ENCODE data around the gene GBA2. TPM values are rescaled to one million over a fixed set of nuclear protein-coding genes. Genes with fewer than 3 reads are reported as not detected.

Gene GBA2
- total and polyA plus RNA-seq, 2 experiments from 2014 or later, result 20.3 to 27.6 TPM

DNA sequence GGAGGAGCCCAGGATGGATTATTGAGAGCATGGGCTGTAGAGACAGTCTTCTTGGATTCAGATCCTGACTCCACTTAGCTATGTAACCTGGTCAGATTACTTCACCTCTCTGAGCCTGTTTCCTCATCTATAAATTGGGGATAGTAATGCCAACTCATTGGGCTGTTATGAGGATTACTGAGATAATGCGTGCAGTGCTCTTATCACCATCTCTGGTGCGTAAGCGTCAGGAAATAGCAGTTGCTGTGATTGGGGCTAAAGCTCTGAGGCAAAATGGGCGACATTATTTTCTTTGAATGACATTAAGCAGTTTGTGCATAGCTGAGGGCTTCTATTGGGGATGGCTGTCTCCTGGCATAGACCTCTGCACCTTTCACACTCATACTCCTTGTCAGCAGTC is 6.0 kb upstream of the GBA2 start:
- Histone ChIP-seq H3K9me3 (ENCODE audit: low read depth) (no peaks in the 10 kb centered on the region), H3K4me2 (ENCODE audit: unreplicated experiment) (no peak overlapping the region), H3K27me3 (replicated peaks; ENCODE audit: insufficient read depth) (no peaks in the 10 kb centered on the region), H3K4me3 (no peak overlapping the region), H2AFZ (no peak overlapping the region), H3F3A (ENCODE audit: insufficient read depth) (0 out of 2 replicates have a peak, but pooled peaks cover 13% of the 10 kb centered on the region), H4K20me1 (ENCODE audit: insufficient read depth) (no peaks in the 10 kb centered on the region), H3K36me3 (ENCODE audit: low read depth) (peaks cover 10% of the 10 kb centered on the region), H3K9ac (no peak overlapping the region), H3K4me1 (ENCODE audit: insufficient read depth) (peaks cover 8% of the 10 kb centered on the region), H3K9me2 (ENCODE audit: insufficient read depth) (no peaks in the 10 kb centered on the region), H3K27ac (no peak overlapping the region), H3K79me2 (ENCODE audit: insufficient read depth) (peaks cover 2% of the 10 kb centered on the region; the same call in 1 of the 2 replicates)
- DNase-seq, result no peak
- TF ChIP-seq EZH2 (IDR thresholded peaks at IDR 0.05; ENCODE audit: insufficient read depth, poor library complexity, severe bottlenecking) (no peak), EZH2phosphoT487 (IDR thresholded peaks at IDR 0.05; ENCODE audit: insufficient read depth, low read depth) (no peak)
- in situ Hi-C loops (cut with MboI), result no loop called here
- WGBS, 2 experiments (ENCODE audit: low coverage in 1 of 2, low lambda C conversion rate in 2 of 2, missing lambda C conversion rate in 2 of 2), result 97 to 100% methylated on average over 4 of the region's 4 CpGs

DNA sequence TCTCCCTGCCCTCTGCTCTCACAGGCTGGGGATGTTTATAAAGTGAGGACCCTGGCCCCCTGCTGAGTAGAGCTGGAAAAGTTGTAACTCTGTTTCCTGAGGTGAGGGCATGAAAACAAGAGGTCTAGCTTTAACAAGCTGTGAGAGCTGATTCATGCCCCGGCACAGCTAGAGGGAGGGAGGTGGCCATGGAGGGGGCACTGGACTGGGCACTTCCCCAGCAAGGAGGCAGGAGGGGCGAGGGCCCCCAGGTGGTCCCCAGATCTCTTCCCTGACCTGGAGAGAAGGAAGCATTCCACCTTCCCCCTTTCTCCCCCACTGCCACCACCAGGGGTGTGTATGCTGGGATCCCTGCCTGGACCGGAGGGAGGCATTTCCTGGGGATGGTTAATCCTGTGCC is 5.2 kb upstream of the GBA2 start, which contains the start of gene MSMP:
MSMP (minus strand) TSS at position 13 of the 400 bp plus-strand sequence. CDS start 147 bp downstream, outside the sequence.
- Histone ChIP-seq H3K4me3 (no peak within 1 kb of the TSS), H3K9me2 (ENCODE audit: insufficient read depth) (no peaks in the 10 kb centered on the region), H3K27me3 (replicated peaks; ENCODE audit: insufficient read depth) (no peaks in the 10 kb centered on the region), H3K27ac (no peak within 1 kb of the TSS), H3K4me1 (ENCODE audit: insufficient read depth) (peaks cover 8% of the 10 kb centered on the region), H3F3A (ENCODE audit: insufficient read depth) (0 out of 2 replicates have a peak, but pooled peaks cover 13% of the 10 kb centered on the region), H3K9ac (no peak within 1 kb of the TSS), H2AFZ (no peak within 1 kb of the TSS), H3K79me2 (ENCODE audit: insufficient read depth) (peaks cover 10% of the 10 kb centered on the region; the same call in 1 of the 2 replicates), H4K20me1 (ENCODE audit: insufficient read depth) (no peaks in the 10 kb centered on the region), H3K9me3 (ENCODE audit: low read depth) (no peaks in the 10 kb centered on the region), H3K4me2 (ENCODE audit: unreplicated experiment) (no peak within 1 kb of the TSS), H3K36me3 (ENCODE audit: low read depth) (peaks cover 10% of the 10 kb centered on the region)
- DNase-seq, result no peak
- TF ChIP-seq EZH2phosphoT487 (IDR thresholded peaks at IDR 0.05; ENCODE audit: insufficient read depth, low read depth) (no peak), EZH2 (IDR thresholded peaks at IDR 0.05; ENCODE audit: insufficient read depth, poor library complexity, severe bottlenecking) (no peak)
- WGBS, 2 experiments (ENCODE audit: low coverage in 1 of 2, low lambda C conversion rate in 2 of 2, missing lambda C conversion rate in 2 of 2), result 60 to 80% methylated on average over 2 to 3 of the region's 3 CpGs
- in situ Hi-C loops (cut with MboI), result no loop called here

DNA sequence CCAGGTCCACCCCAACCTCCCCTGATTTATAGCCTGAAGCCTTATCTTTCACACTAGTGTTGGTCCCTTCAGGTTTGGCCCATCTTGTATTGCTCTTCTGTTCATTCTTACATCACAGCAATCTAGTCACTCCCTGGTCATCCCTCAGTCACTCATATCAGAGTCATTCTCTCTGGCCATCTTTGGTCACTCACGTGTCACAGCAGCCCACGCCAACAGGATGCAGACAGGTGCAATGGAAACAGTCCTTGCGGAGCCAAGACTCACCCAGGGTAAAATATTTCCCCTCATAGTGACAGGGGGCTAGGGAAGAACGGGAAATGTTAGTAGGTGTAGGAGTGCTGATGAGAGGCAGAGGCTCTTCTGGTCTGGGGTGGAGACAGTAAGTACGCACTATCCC is 4.4 kb upstream of the GBA2 start:
- in situ Hi-C loops (cut with MboI), result no loop called here
- 87 to 89% methylated on average over 5 of the region's 5 CpGs for WGBS, 2 experiments (ENCODE audit: low coverage in 1 of 2, low lambda C conversion rate in 2 of 2, missing lambda C conversion rate in 2 of 2)
- H3K4me2 ChIP-seq (ENCODE audit: unreplicated experiment), result no peak overlapping the region
- H3K4me1 ChIP-seq (ENCODE audit: insufficient read depth), result peaks cover 8% of the 10 kb centered on the region
- no peak overlapping the region for H2AFZ ChIP-seq
- 0 out of 2 replicates have a peak, but pooled peaks cover 7% of the 10 kb centered on the region for H3F3A ChIP-seq (ENCODE audit: insufficient read depth)
- H3K9ac ChIP-seq, result no peak overlapping the region
- H3K9me3 ChIP-seq (ENCODE audit: low read depth), result no peaks in the 10 kb centered on the region
- H3K9me2 ChIP-seq (ENCODE audit: insufficient read depth), result no peaks in the 10 kb centered on the region
- H4K20me1 ChIP-seq (ENCODE audit: insufficient read depth), result no peaks in the 10 kb centered on the region
- no peaks in the 10 kb centered on the region for H3K27me3 ChIP-seq (replicated peaks; ENCODE audit: insufficient read depth)
- H3K79me2 ChIP-seq (ENCODE audit: insufficient read depth), result peaks cover 15% of the 10 kb centered on the region
- no peak overlapping the region for H3K27ac ChIP-seq
- DNase-seq, result no peak
- TF ChIP-seq EZH2phosphoT487 (IDR thresholded peaks at IDR 0.05; ENCODE audit: insufficient read depth, low read depth) (no peak), EZH2 (IDR thresholded peaks at IDR 0.05; ENCODE audit: insufficient read depth, poor library complexity, severe bottlenecking) (no peak)
- peaks cover 10% of the 10 kb centered on the region for H3K36me3 ChIP-seq (ENCODE audit: low read depth)
- no peak overlapping the region for H3K4me3 ChIP-seq

DNA sequence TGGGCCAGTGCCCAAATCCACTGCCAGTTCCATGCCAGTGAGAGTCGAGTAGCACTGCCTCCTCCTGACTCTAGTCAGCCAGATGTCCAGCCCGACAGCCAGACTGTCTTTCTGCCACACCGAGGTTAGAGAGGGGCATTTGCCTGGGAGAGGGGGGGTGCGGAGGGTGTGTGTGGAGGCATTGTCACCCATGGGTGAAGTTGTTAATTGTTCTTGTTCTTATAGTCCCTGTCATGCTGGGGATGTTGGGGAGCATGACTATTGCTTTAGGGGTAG is 1.2 kb upstream of the GBA2 start:
- peak overlapping the region; percentile 85 for H3K9ac ChIP-seq
- peaks cover 47% of the 10 kb centered on the region for H3K79me2 ChIP-seq (ENCODE audit: insufficient read depth)

More for the DNA sequence above, 1.2 kb upstream of the GBA2 start:
- DNase-seq, result no peak
- H3K36me3 ChIP-seq (ENCODE audit: low read depth), result peaks cover 10% of the 10 kb centered on the region
- H2AFZ ChIP-seq, result peak overlapping the region; percentile 80; the same call in 1 of the 2 replicates
- TF ChIP-seq EZH2 (IDR thresholded peaks at IDR 0.05; ENCODE audit: insufficient read depth, poor library complexity, severe bottlenecking), result no peak
- TF ChIP-seq EZH2phosphoT487 (IDR thresholded peaks at IDR 0.05; ENCODE audit: insufficient read depth, low read depth), result no peak
- no peaks in the 10 kb centered on the region for H3F3A ChIP-seq (ENCODE audit: insufficient read depth)
- peak overlapping the region; percentile 39; the same call in 1 of the 2 replicates for H3K27ac ChIP-seq
- H3K27me3 ChIP-seq (replicated peaks; ENCODE audit: insufficient read depth), result no peaks in the 10 kb centered on the region
- peaks cover 26% of the 10 kb centered on the region for H3K4me1 ChIP-seq (ENCODE audit: insufficient read depth)
- H3K4me3 ChIP-seq, result peak overlapping the region; percentile 90
- no peaks in the 10 kb centered on the region for H3K9me2 ChIP-seq (ENCODE audit: insufficient read depth)
- H3K4me2 ChIP-seq (ENCODE audit: unreplicated experiment), result peak overlapping the region; percentile 94
- 47 to 50% methylated on average over 4 of the region's 4 CpGs for WGBS, 2 experiments (ENCODE audit: low coverage in 1 of 2, low lambda C conversion rate in 2 of 2, missing lambda C conversion rate in 2 of 2)
- in situ Hi-C loops (cut with MboI), result no loop called here
- no peaks in the 10 kb centered on the region for H3K9me3 ChIP-seq (ENCODE audit: low read depth)
- peaks cover 13% of the 10 kb centered on the region; the same call in 1 of the 2 replicates for H4K20me1 ChIP-seq (ENCODE audit: insufficient read depth)

All from GM23248 (cell line).